Measurements from ENCODE around the gene CRAMP1. TPM values are rescaled to one million over a fixed set of nuclear protein-coding genes. Genes with fewer than 3 reads are reported as not detected.
A peak's percentile ranks its signal among the peaks of the same experiment; 100 is the strongest.

Gene CRAMP1, protein sequence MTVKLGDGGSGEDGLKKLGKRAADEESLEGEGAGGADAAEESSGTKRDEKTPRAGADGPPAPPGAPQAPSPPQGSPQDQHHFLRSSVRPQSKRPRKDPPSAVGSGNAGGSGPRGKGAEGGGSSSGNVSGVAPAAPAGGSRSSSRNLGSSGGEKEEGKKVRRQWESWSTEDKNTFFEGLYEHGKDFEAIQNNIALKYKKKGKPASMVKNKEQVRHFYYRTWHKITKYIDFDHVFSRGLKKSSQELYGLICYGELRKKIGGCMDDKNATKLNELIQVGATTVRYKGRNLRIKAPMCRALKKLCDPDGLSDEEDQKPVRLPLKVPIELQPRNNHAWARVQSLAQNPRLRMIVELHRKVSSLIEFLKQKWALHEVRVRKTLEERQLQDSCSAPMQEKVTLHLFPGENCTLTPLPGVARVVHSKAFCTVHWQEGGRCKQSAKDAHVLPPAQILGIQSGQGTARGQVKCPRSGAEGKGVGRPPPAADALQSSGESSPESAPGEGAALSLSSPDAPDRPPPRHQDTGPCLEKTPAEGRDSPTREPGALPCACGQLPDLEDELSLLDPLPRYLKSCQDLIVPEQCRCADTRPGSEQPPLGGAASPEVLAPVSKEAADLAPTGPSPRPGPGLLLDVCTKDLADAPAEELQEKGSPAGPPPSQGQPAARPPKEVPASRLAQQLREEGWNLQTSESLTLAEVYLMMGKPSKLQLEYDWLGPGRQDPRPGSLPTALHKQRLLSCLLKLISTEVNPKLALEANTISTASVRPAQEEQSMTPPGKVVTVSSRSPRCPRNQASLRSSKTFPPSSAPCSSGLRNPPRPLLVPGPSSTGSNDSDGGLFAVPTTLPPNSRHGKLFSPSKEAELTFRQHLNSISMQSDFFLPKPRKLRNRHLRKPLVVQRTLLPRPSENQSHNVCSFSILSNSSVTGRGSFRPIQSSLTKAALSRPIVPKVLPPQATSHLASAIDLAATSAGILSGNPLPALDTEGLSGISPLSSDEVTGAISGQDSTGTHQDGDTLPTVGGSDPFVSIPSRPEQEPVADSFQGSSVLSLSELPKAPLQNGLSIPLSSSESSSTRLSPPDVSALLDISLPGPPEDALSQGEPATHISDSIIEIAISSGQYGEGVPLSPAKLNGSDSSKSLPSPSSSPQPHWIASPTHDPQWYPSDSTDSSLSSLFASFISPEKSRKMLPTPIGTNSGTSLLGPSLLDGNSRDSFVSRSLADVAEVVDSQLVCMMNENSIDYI (N-terminal part only)
- total RNA-seq = 7.8 and 8.4 TPM in 2 replicates
- polyA plus RNA-seq (2012) = 8.2 TPM

DNA sequence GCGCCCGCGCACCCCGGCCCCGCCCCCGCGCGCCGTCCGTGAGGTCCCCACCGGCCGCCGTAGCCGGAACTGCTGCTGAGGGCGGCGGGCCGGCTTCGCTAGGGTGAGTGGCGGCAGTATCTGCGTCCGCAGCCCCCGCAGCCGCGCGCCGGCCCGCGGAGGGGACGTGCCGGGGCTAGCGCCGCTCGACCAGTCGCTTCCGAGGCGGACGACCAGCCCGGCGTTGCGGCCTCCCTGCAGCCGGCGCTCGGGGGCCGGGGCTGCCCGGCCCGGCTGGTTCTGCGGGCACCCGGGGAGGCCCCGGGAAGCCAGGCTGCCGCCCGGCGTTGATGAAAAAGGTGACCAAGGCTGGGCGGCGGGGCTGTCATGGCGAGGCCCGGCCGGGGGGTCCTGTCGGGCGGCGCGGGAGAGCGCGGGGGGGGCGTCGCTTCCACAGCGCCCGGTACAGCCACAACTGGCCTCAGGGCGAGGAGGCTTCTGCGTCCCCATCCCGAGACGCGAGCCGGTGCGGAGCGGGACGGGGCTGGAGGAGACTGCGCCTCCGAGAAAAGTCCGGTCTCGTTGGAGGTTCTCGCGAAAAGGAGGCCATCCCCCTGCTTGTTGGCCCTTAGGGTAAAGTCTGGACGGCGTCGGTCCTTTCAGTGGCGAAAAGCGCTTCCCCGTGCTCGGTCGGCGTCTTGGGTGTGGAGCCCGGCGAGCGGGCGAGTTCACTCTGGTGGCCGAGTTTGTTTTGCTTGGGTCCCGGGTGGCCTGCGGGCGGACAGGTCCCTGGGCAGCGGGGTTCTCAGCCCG lies at the start of gene CRAMP1:
CRAMP1 (plus strand) TSS at position 41 of the 792 bp plus-strand sequence. CDS start 2,280 bp downstream, outside the sequence.
- DNase-seq (ENCODE audit: low read depth) = no peak

DNA sequence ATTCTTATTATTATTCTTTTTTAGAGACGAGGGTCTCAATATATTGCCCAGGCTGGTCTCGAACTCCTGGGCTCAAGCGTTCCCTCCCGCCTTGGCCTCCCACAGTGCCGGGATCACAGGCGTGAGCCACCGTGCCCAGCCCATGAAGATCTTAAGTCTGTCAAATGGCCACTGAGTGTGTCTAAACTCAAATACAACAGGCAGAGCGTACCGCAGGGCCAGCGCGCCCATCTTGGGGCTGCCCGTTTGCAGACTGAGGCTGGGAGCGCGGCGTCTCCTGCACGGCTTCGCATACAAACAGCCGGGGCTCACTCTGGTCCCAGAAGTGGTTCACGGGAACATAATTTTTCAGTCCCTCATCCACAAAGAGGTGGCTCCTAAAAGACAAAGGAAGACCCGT lies 48.4 kb upstream of the CRAMP1 start:
- no peak for DNase-seq (ENCODE audit: low read depth)

DNA sequence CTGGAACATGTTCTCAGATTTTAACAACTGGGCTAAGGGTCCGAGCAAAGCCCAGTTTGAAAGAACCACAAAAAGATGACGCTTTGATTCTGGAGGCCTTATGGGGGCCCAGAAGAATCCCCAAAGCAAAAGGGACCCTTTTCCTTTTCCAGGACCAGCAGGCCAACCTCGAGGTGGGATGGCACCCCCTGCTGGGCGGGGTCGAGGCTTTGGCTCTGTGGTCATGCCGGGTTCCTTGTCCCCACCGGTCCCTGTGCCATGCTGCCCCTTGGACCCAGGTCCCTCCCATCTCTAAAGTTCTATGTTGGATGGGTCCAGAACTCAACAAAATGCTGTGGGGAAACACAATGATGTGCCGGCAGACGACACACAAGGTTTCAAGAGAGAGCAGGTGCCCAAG lies 47.8 kb upstream of the CRAMP1 start:
- no peak for DNase-seq (ENCODE audit: low read depth)

DNA sequence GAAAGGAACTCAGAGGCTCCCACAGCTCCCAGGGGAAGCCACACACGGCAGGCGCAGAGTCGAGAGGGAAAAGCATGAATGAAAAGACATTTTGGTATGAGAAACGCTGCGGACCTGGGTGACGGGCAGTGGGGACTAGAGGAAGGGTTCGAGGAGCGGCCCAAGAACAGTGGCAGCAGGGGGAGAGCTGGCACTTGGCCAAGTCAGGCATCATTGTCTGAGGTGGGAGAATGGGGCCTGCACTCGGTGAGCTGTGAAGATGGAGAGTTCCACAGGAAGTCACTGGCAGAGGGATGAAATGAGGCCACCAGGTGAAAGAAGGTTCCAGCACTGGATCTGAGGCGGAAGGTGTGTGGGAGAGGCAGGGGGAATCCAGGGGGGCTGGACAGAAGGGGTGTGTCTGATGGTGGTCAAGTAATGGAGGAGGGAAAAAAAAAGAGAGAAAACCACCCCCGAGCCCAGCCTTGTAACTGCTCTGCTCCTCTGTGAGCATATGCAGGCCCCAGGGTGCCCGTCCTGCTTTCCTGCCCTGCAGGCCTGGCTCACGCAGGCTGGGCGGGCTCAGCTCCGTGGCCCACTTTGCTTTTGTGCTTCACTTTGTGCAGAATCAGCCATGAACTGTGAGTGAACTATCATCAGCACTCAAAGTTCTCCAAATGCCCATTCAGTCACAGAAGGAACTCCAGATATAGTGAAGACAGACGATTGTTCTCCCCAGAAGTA lies 46.9 kb upstream of the CRAMP1 start:
- no peak for DNase-seq (ENCODE audit: low read depth)

DNA sequence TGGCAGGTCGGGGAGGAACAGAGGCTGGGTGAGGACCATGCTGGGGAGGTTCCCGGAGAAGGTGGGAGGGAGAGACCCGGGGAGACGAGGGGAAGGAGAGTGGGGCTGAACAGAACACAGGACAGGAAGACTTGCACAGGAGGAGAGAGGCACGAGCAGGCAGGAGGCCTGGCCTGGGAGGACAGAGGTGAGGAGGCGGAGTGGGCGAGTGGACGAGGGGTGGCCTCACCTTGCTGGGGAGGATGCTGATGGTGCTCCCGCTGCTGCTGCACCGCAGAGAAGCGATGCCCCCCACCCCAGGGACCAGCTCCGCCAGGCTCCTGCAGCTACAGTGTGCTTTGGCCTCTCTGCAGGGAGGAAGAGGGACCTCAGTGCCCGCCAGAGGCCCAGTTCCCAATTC lies 44.2 kb upstream of the CRAMP1 start:
- DNase-seq (ENCODE audit: low read depth) = no peak

DNA sequence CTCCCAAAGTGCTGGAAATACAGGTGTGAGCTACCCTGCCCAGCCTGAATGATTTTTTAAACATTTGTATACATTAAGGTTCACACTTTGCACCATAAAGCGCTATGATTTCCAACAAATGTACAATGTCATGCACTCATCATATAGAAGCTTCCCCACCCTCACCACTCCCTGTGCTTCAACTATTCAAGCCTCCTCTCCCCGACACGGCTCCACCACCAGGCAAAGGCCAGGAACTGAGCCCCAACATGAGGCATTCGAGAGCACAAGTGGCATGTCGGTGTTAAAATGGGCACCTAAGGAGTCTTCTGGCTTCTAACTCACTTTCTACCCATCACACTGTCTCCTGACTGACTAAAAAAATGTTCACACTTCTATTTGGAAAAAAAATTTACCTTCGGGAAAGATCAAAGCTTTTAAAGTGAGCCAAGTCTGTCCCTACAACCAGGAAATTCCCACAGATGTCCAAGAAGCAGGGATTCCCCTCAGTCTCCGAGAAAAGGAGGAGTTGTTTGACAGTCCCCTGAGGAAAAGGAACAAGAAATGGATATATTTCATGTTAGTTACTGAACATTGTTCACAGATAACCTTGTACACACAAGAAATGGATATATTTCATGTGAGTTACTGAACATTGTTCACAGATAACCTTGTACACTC lies 41.0 kb upstream of the CRAMP1 start:
- DNase-seq (ENCODE audit: low read depth) = no peak

DNA sequence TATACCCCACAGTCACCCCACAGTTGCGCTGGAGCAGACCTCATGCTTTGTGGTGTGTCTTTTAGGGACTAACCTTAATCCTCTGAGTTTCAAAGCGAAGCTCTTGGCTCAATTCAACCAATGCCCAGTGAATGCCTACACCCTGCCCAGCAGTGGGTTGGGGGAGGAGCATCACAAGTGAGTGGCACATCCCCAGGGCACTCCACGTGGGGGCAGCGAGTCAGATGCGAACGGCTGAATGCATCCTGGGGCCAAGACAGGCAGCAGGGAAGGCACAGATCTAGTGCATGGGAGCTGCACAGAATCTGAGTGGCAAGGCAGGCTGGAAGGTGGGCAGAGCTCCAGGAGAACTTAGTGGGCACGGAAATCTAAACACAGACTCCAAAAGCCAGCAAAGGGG lies 39.5 kb upstream of the CRAMP1 start:
- DNase-seq (ENCODE audit: low read depth) = no peak

DNA sequence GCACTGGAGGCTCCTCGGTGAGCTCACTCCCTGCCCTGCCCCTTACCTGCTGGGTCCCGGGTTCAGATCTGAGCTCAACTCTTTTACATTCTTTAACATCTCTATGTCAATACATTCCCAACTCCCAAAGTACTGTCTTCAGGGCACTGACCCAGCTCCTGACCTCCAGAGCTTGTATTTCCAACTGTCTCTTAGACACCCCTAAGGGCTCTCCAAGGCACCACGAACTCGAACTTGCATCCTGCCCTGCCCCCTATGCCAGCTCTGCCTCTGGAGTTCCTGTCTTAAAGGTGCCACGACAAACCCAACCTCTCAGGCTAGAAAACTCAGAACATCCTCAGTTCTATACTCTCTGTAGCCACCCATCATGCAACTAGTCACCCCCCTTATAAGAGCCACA lies 38.9 kb upstream of the CRAMP1 start:
- no peak for DNase-seq (ENCODE audit: low read depth)

DNA sequence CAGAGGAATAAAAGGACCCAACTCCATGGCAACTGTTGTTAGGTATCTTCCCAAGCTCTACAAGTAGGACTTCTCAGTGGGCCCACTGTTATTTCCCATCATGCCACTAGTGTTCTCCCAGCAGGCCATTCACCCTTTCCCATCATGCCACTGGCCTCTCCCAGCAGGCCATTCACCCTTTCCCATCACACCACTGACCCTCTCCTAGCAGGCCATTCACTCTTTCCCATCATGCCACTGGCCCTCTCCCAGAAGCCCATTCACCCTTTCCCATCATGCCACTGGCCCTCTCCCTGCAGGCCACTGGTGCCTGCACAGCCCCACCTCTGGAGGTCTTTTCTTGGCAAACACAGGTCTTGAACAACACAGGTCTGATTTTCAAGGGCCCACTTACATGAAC lies 36.6 kb upstream of the CRAMP1 start:
- DNase-seq (ENCODE audit: low read depth) = no peak

DNA sequence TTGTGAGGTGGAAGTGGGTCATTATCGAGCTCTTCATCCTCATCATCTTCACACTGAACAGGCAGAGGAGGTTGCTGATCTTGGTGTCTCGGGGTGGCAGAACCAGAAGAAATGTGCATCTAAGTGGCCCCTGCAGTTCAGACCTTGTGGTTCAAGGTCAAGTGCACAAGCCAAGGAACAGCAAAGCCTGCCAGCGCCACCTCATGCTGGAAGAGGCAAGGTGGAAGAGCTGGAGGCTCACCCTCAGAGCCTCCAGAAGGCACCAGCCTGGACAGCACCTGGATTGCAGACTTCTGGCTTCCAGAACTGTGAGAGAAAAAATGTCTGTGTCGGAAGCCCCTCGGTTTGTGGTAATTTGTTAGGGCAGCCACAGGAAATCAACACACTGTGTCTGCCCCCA lies 32.9 kb upstream of the CRAMP1 start:
- no peak for DNase-seq (ENCODE audit: low read depth)

DNA sequence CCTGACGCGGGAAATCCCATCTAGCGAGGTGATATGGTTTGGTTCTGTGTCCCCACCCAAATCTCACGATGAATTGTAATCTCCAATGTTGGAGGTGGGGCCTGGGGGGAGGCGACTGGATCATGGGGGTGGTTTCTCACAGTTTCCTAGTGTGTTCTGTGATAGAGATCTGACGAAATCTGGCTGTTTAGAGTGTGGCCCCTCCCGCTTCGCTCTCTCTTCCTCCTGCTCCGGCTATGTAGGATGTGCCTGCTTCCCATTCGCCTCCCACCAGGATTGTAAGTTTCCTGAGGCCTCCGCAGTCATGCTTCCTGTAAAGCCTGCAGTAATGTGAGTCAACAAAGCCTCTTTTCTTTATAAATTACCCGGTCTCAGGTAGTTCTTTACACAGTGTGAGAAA lies 31.9 kb upstream of the CRAMP1 start:
- no peak for DNase-seq (ENCODE audit: low read depth)

DNA sequence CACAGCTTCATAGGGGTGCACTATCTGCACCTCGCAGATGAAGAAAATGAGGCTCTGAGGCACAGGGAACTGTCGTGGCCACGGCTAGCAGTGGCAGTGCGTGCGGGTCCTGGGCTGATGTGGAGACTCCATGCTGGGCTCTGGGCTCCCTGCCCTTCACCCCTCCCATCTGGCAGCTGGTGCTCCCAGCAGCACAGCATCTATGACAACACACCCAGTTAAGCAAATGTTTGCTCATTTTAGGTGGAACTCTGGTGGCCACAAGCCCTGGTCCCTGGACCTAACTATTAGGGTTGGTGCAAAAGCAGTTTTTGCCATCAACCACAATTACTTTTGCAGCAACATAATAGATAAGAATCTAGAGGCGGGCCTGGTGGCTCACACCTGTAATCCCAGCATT lies 31.2 kb upstream of the CRAMP1 start:
- DNase-seq (ENCODE audit: low read depth) = no peak

DNA sequence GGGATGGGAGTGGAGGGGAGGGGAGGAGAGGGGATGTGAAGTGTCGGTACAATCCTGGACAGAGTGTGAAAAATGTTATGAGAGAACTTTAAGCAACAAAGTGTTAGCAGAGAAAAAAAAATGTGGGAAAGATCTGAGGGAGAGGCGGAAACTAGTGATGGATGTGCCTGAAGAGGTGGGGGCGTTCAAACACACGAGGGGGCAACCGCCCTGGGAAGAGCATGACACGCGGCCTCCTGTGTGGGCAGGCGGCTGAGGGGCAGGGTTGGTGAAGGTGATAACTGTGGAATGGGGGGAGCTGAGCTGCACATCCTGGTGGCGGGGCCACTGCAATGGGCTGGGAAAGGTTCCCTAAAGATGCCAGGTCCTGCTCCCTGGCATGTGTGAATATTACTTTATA lies 30.4 kb upstream of the CRAMP1 start:
- no peak for DNase-seq (ENCODE audit: low read depth)

DNA sequence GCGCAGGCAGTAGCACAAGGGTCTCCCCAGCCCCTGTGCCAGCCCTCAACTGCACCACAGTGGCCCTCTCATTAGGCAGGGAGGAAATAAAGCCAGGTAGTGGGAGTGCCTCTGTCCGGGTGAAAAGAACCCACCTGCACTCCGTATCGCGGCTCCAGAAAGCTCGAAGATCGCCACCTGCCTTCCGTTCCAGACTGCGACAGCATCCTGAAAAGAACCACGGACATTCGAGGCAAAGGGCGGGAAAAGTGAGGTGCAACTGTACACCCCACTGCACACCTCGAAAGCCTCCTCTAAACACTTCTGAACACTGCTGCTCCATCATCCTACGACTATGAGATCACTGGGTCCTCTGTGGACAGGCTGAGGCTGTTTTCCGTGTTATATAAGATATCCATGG lies 29.0 kb upstream of the CRAMP1 start:
- no peak for DNase-seq (ENCODE audit: low read depth)

DNA sequence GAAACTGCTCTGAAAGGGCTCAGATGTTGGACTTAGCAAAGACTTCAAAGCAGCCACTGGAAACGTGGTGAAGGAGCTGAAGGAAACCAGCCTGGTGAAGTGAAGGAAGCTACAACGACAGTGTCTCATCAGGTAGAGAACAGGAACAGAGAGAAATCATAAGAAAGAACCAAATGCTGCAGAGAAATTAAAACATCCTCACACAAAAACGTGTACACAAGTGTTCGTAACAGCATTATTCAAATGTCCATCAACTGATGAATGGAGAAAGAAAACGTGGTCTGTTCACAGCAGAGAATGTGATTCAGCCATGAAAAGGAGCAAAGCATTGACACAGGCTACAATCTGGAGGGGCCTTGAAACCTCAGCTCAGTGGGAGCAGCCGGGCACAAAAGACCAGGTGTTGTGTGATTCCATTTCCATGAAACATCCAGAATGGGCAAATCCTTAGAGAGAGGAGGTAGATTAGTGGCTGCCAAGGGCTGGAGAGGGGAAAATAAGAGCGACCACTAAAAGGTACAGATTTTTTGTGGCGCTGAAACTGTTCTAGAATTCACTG lies 27.2 kb upstream of the CRAMP1 start:
- no peak for DNase-seq (ENCODE audit: low read depth)

DNA sequence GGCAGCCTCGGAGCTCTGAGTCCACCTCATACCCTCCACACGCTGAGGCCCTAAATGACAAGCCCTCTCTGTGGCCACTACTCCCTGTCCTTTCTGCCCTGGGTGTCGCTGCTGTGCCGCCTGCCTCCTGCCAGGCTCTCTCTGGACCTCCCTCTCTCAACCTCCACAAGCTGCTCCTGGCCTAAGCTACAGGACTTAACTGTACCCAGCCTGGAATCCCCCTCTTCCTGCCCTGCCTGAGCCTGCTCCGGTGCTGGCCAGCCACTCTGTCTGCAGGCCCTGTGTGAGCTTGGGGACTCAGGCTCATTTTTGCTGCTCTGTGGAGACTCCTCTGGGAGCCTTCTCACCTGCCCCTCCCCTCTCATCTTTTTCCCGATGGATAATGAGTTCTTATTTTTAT lies 21.8 kb upstream of the CRAMP1 start:
- DNase-seq (ENCODE audit: low read depth) = no peak

DNA sequence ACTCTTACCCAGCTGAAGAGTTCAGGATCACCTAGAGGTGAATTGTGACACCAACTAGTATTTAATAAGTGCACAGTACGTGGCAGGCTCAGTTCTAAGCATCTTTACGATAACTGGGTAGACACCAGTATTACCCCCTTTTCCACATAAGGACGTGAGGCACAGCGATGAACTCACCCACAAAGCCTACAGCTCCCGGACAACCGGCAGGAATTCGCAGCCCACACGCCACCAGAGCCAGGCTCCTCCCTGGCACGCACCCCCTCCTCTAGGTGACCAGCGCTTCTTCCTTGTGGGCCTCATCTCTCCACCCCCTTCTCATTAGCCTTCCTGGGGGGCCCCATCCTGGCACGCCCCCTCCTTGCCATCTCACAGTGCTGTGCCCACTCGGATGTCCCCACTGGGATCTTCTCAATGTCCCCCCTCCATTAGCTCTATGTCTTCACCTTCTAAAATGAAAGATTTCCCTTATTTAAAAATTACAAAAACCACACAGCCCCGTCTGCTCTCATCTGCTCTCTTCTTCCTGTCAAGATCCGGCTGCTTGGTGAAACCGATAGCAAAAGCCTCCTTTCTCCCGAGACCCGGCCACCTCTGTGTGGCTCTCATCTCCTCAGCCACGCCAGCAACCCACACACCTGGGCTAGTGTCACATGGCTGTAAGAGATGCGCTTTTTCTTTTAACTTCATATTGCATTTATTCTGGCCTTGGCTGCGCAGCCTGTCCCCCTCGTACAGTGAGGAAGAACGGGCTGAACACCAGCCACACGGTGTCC lies 21.0 kb upstream of the CRAMP1 start:
- DNase-seq (ENCODE audit: low read depth) = no peak

DNA sequence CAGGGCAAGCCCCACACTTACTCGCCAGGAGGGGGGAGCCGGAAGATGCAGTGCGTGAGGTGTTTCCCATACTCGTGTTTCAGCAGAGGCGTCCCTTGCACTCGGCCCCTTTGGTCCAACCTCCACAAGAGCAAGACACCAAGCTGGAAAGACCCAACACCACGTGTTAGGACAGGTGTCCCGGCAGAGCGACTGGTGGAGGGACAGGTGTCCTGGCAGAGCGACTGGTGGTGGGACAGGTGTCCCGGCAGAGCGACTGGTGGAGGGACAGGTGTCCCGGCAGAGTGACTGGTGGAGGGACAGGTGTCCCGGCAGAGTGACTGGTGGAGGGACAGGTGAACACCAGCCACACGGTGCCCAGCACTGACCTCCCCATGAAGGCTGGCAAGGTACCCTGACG lies 19.7 kb upstream of the CRAMP1 start:
- DNase-seq (ENCODE audit: low read depth) = peak; percentile 22

Measured in myocyte (in vitro differentiated cells).